Caco-2 (cell line): ENCODE measurements around the gene TAS2R60. TPM values are rescaled to one million over a fixed set of nuclear protein-coding genes. Genes with fewer than 3 reads are reported as not detected.
A peak's percentile ranks its signal among the peaks of the same experiment; 100 is the strongest.
"Not testable (repeated sequence)": the region's sequence is repeated elsewhere in the genome, so short reads cannot be mapped to it uniquely, and the experiment has no call there.

ENCODE experiments used
- BruUV-seq: library from RNA; stranded (reverse); fragments of 400-500 nt; replicated peaks from 2 replicates; lab custom pipeline; 2021; lab: Mats Ljungman, UMichigan
- CTCF ChIA-PET: fragments of 300-600 bp; sonication (Branson Sonifier 250); formaldehyde crosslinking; loops from one replicate; lab custom pipeline; 2022; ENCODE audit warnings: antibody characterized with exemption; lab: Charles Lee
- POLR2A ChIA-PET: fragments of 300-600 bp; sonication (Branson Sonifier 250); formaldehyde crosslinking; loops from one replicate; lab custom pipeline; 2022; ENCODE audit warnings: antibody characterized with exemption; lab: Charles Lee
- DNase-seq, 2 experiments: peaks; one replicate each; pipeline versions ENCODE4 v3.0.0 to v3.0.0-alpha.2; 2020 to 2022
- H3K27me3 ChIP-seq: replicated peaks from 2 replicates; pipeline ENCODE4 v1.6.0; 2011; ENCODE audit warnings: low read length; ENCODE audit not compliant: control insufficient read depth, insufficient read depth
- H3K36me3 ChIP-seq: 2 replicates; pipeline ENCODE4 v1.5.1; 2011; ENCODE audit warnings: low read length; ENCODE audit not compliant: control insufficient read depth, insufficient read depth
- H3K4me1 ChIP-seq: fragments of 250-450 bp; sonication (Bioruptor Pico); 2 replicates; pipeline ENCODE4 v1.5.1; 2020; ENCODE audit warnings: mild to moderate bottlenecking
- H3K4me3 ChIP-seq: 2 replicates; pipeline ENCODE4 v1.5.1; 2011; ENCODE audit warnings: low read depth, mild to moderate bottlenecking, control low read depth, low read length
- H3K9me3 ChIP-seq: fragments of 250-450 bp; sonication (Bioruptor Pico); 2 replicates; pipeline ENCODE4 v1.5.1; 2020; ENCODE audit warnings: mild to moderate bottlenecking, moderate library complexity
- H3K27ac Mint-ChIP-seq: one replicate; pipeline ENCODE4 v1.8.0; 2022; ENCODE audit warnings: mixed read lengths; ENCODE audit not compliant: unreplicated experiment
- H3K27me3 Mint-ChIP-seq: one replicate; pipeline ENCODE4 v1.8.0; 2022; ENCODE audit warnings: mixed read lengths; ENCODE audit not compliant: insufficient read depth, unreplicated experiment
- H3K36me3 Mint-ChIP-seq: one replicate; pipeline ENCODE4 v1.8.0; 2022; ENCODE audit warnings: mild to moderate bottlenecking, mixed read lengths; ENCODE audit not compliant: insufficient read depth, unreplicated experiment
- H3K4me1 Mint-ChIP-seq: one replicate; pipeline ENCODE4 v1.8.0; 2022; ENCODE audit warnings: low read depth, mixed read lengths; ENCODE audit not compliant: unreplicated experiment
- H3K4me3 Mint-ChIP-seq: one replicate; pipeline ENCODE4 v1.8.0; 2022; ENCODE audit warnings: mild to moderate bottlenecking, moderate library complexity, mixed read lengths; ENCODE audit not compliant: unreplicated experiment
- H3K9me3 Mint-ChIP-seq: one replicate; pipeline ENCODE4 v1.8.0; 2022; ENCODE audit warnings: mixed read lengths; ENCODE audit not compliant: unreplicated experiment
- CTCF ChIP-seq, 2 experiments: fragments of 200-600 bp in 1 of 2; IDR thresholded peaks; 1 replicate in 1 of 2; 2 replicates in 1 of 2; pipeline versions ENCODE4 v1.5.1 to v1.8.0; 2011 to 2022; ENCODE audit warnings: antibody characterized with exemption in 1 of 2, control low read depth in 1 of 2, inconsistent platforms in 1 of 2, low read depth in 1 of 2, low read length in 1 of 2, mild to moderate bottlenecking in 1 of 2, moderate library complexity in 1 of 2; ENCODE audit not compliant: insufficient read depth in 1 of 2, severe bottlenecking in 1 of 2, unreplicated experiment in 1 of 2
- intact Hi-C: fragments of 100-400 bp; cut with micrococcal nuclease; formaldehyde crosslinking; loops from one replicate; pipeline ENCODE4 v1.10.0; 2022; ENCODE audit not compliant: unreplicated experiment
- total RNA-seq: library from RNA; stranded (reverse); gene quantifications from 2 replicates; pipeline ENCODE4 v1.2.3, GENCODE V29; 2022

TAS2R60 gene
- total RNA-seq, 1 experiment from 2014 or later: not detected

GRCh38 chr7:143463957-143464356 lies 20.7 kb downstream of the TAS2R60 start:
- intact Hi-C loops: no loop called here
- BruUV-seq: no TSS peak
- H3K27me3 ChIP-seq: no peaks in the 10 kb centered on the region

GRCh38 chr7:143467724-143468123 lies 24.5 kb downstream of the TAS2R60 start:
- no peaks in the 10 kb centered on the region for H3K27me3 ChIP-seq
- DNase-seq: no peak
- H3K36me3 ChIP-seq: no peaks in the 10 kb centered on the region
- peaks cover 18% of the 10 kb centered on the region for H3K9me3 Mint-ChIP-seq
- POLR2A ChIA-PET: no interaction called here
- peaks cover 22% of the 10 kb centered on the region for H3K4me1 ChIP-seq
- no TSS peak for BruUV-seq
- H3K4me3 ChIP-seq: no peak overlapping the region
- H3K36me3 Mint-ChIP-seq: peaks cover 14% of the 10 kb centered on the region
- CTCF ChIA-PET: no interaction called here
- no peak overlapping the region for H3K4me3 Mint-ChIP-seq
- peak overlapping the region; percentile 2 for H3K27ac Mint-ChIP-seq
- intact Hi-C loops: no loop called here
- no peaks in the 10 kb centered on the region for H3K27me3 Mint-ChIP-seq
- peaks cover 23% of the 10 kb centered on the region for H3K4me1 Mint-ChIP-seq
- peaks cover 9% of the 10 kb centered on the region for H3K9me3 ChIP-seq
- TF ChIP-seq CTCF (IDR thresholded peaks at IDR 0.05; ENCODE audit: insufficient read depth in 1 of 2, low read depth in 1 of 2, low read length in 1 of 2, severe bottlenecking in 1 of 2, unreplicated experiment in 1 of 2): no peak

More at GRCh38 chr7:143463957-143464356, 20.7 kb downstream of the TAS2R60 start:
- no peak overlapping the region for H3K27ac Mint-ChIP-seq
- no peak for TF ChIP-seq CTCF (IDR thresholded peaks at IDR 0.05; ENCODE audit: insufficient read depth in 1 of 2, low read depth in 1 of 2, low read length in 1 of 2, severe bottlenecking in 1 of 2, unreplicated experiment in 1 of 2)
- Histone ChIP-seq H3K9me3 (peaks cover 11% of the 10 kb centered on the region; the same call in 1 of the 2 replicates), H3K4me1 (peaks cover 3% of the 10 kb centered on the region; the same call in 1 of the 2 replicates), H3K4me3 (no peak overlapping the region), H3K36me3 (no peaks in the 10 kb centered on the region)
- ChIA-PET CTCF (no interaction called here), POLR2A (no interaction called here)
- DNase-seq: no peak
- peaks cover 10% of the 10 kb centered on the region for H3K4me1 Mint-ChIP-seq
- H3K36me3 Mint-ChIP-seq: no peaks in the 10 kb centered on the region
- H3K27me3 Mint-ChIP-seq: no peaks in the 10 kb centered on the region
- no peak overlapping the region for H3K4me3 Mint-ChIP-seq
- H3K9me3 Mint-ChIP-seq: peaks cover 12% of the 10 kb centered on the region

GRCh38 chr7:143472071-143472689 lies 28.9 kb downstream of the TAS2R60 start:
- H3K36me3 ChIP-seq, H3K27me3 ChIP-seq, H3K4me3 ChIP-seq, BruUV-seq, POLR2A ChIA-PET, H3K27me3 Mint-ChIP-seq: not testable (repeated sequence)
- peaks cover 15% of the 10 kb centered on the region for H3K36me3 Mint-ChIP-seq
- H3K4me1 Mint-ChIP-seq: peaks cover 43% of the 10 kb centered on the region
- H3K27ac Mint-ChIP-seq: peak overlapping the region; percentile 99
- peaks cover 22% of the 10 kb centered on the region for H3K9me3 ChIP-seq
- peaks cover 33% of the 10 kb centered on the region for H3K4me1 ChIP-seq
- intact Hi-C loops: loop anchor here (2.0 kb wide), 2 partner anchors 19 to 55 kb away; no protein-coding TSS in a partner anchor
- CTCF ChIA-PET: interaction anchor here (0.6 to 1.2 kb wide), 5 partner anchors 18 to 92 kb away, joined by 3 to 4 read pairs (median 3); no protein-coding TSS in a partner anchor
- peak overlapping the region; percentile 75 for H3K4me3 Mint-ChIP-seq
- peak; percentile 84 to 92 for DNase-seq
- H3K9me3 Mint-ChIP-seq: peaks cover 30% of the 10 kb centered on the region
